Subcutaneous adipose tissue (tissue), 4 donors: ENCODE data around the gene BMP8A. TPM values are rescaled to one million over a fixed set of nuclear protein-coding genes. Genes with fewer than 3 reads are reported as not detected.

Source experiments
- total RNA-seq, 4 donors: library from RNA; depleted of rRNA; stranded (reverse); fragments of >200 nt; gene quantifications; one replicate each; pipeline ENCODE4 v1.1.0, GENCODE V29; 2016
- TF ChIP-seq, protein P1 (sequence below): fragments of 450-650 bp; IDR thresholded peaks from one replicate; pipeline ENCODE4 v1.5.1; 2016; ENCODE audit warnings: low read depth, mild to moderate bottlenecking, control low read depth, antibody characterized with exemption, moderate library complexity

Gene BMP8A
- total RNA-seq, 4 donors from 2014 or later: not detected

DNA sequence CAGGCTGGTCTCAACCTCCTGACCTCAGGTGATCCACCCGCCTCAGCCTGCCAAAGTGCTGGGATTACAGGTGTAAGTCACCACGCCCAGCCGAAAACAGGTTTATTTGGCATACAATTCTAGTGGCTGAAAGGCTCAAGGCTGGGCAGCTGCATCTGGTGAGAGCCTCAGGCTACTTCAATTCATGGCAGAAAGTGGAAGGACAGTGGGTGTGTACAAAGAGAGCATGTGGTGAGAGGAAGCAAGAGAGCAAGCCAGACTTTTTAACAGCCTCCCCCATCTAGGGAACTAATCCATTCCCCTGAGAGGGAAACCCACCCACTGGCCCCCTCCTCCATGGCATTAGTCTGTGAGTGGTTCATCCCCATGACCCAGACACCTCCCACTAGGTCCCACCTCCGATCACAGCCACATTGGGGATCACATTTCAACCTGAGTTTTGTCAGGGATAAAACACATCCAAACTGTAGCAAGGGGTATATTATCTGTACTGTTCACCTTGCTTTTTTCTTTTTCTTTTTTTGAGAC lies 9.5 kb downstream of the BMP8A start:
- TF ChIP-seq, protein P1, sequence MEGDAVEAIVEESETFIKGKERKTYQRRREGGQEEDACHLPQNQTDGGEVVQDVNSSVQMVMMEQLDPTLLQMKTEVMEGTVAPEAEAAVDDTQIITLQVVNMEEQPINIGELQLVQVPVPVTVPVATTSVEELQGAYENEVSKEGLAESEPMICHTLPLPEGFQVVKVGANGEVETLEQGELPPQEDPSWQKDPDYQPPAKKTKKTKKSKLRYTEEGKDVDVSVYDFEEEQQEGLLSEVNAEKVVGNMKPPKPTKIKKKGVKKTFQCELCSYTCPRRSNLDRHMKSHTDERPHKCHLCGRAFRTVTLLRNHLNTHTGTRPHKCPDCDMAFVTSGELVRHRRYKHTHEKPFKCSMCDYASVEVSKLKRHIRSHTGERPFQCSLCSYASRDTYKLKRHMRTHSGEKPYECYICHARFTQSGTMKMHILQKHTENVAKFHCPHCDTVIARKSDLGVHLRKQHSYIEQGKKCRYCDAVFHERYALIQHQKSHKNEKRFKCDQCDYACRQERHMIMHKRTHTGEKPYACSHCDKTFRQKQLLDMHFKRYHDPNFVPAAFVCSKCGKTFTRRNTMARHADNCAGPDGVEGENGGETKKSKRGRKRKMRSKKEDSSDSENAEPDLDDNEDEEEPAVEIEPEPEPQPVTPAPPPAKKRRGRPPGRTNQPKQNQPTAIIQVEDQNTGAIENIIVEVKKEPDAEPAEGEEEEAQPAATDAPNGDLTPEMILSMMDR: no peak

- TF ChIP-seq, protein P1: no peak
Observed at GRCh38 chr1:39501666-39502065, 10.2 kb downstream of the BMP8A start.

- TF ChIP-seq, protein P1: no peak
Observed at GRCh38 chr1:39505289-39505688, 13.9 kb downstream of the BMP8A start.

GRCh38 chr1:39507230-39507928 lies 15.9 kb downstream of the BMP8A start:
- TF ChIP-seq, protein P1: no peak

- TF ChIP-seq, protein P1: no peak
Observed at GRCh38 chr1:39508266-39508665, 16.8 kb downstream of the BMP8A start.

- TF ChIP-seq, protein P1: no peak
Observed at GRCh38 chr1:39508857-39509305, 17.4 kb downstream of the BMP8A start.

GRCh38 chr1:39509360-39510009 lies 18.0 kb downstream of the BMP8A start:
- TF ChIP-seq, protein P1: no peak
